Stimulated activated CD4-positive, alpha-beta T cell treated with anti-CD3 and anti-CD28 coated beads, Interleukin-2, amount 100 ng/mL, for 24 hours (primary cell): ENCODE data around the gene EIF4G3.
"Not testable (repeated sequence)": the region's sequence is repeated elsewhere in the genome, so short reads cannot be mapped to it uniquely, and the experiment has no call there.

Experiments
- DNase-seq, 2 donors: peaks; one replicate each; pipeline ENCODE4 v3.0.0-alpha.2; 2020

EIF4G3 gene

GRCh38 chr1:20789598-20789997, 387.1 kb downstream of the EIF4G3 start:
- DNase-seq = not testable (repeated sequence)

GRCh38 chr1:20787840-20788795, 388.6 kb downstream of the EIF4G3 start:
- no peak for DNase-seq

GRCh38 chr1:20787029-20787839, 389.5 kb downstream of the EIF4G3 start, which contains the start of gene HP1BP3:
HP1BP3 (minus strand) TSS chr1:20787307; CDS start chr1:20780440, 6,867 bp downstream.
- DNase-seq = peak; percentile 82 to 83

- peak; percentile 97 for DNase-seq
Measured at GRCh38 chr1:20786253-20787028, 390.3 kb downstream of the EIF4G3 start.

- DNase-seq = no peak
Measured at GRCh38 chr1:20785907-20786252, 390.8 kb downstream of the EIF4G3 start.

- DNase-seq = no peak
Measured at GRCh38 chr1:20775700-20776099, 401.0 kb downstream of the EIF4G3 start.

- no peak for DNase-seq
Measured at GRCh38 chr1:20771780-20772179, 404.9 kb downstream of the EIF4G3 start.

GRCh38 chr1:20770314-20771087, 406.2 kb downstream of the EIF4G3 start:
- DNase-seq = no peak

GRCh38 chr1:20767271-20767670, 409.4 kb downstream of the EIF4G3 start:
- DNase-seq = no peak

GRCh38 chr1:20763417-20763816, 413.3 kb downstream of the EIF4G3 start:
- DNase-seq = no peak

GRCh38 chr1:20760322-20760721, 416.4 kb downstream of the EIF4G3 start:
- no peak for DNase-seq
